OCI-LY3 (cell line): ENCODE results near the gene PPP4R2.

Experiments
- H2AFZ ChIP-seq: fragments of 200-600, 300-600 bp; shearing (Covaris generic); 2 replicates; pipeline ENCODE4 v1.6.0; 2014; ENCODE audit warnings: antibody characterized with exemption, low read depth, low read length
- H3K27ac ChIP-seq: fragments of 200-600, 300-600 bp; sonication (generic); 2 replicates; pipeline ENCODE4 v1.5.1; 2014; ENCODE audit warnings: mild to moderate bottlenecking, low read length, moderate library complexity, mixed read lengths
- H3K27me3 ChIP-seq: fragments of 200-600, 300-600 bp; sonication (generic); 2 replicates; pipeline ENCODE4 v1.6.1; 2014; ENCODE audit warnings: low read depth, low read length, mixed read lengths
- H3K36me3 ChIP-seq: fragments of 200-600, 300-600 bp; sonication (generic); replicated peaks from 2 replicates; pipeline ENCODE3; 2014; ENCODE audit warnings: low read depth, low read length, mixed read lengths
- H3K4me1 ChIP-seq: fragments of 300-600, 200-600 bp; sonication (generic); 2 replicates; pipeline ENCODE4 v1.6.1; 2014; ENCODE audit warnings: low read length, mixed read lengths
- H3K4me2 ChIP-seq: fragments of 200-600, 300-600 bp; sonication (generic); 2 replicates; pipeline ENCODE4 v1.6.1; 2014; ENCODE audit warnings: low read length, mixed read lengths
- H3K4me3 ChIP-seq: fragments of 300-600, 200-600 bp; sonication (generic); 2 replicates; pipeline ENCODE4 v1.5.1; 2014; ENCODE audit warnings: antibody characterized with exemption, mild to moderate bottlenecking, low read length, moderate library complexity
- H3K79me2 ChIP-seq: fragments of 300-600, 200-600 bp; shearing (Covaris generic); 2 replicates; pipeline ENCODE4 v1.6.1; 2014; ENCODE audit warnings: mild to moderate bottlenecking, low read length, mixed read lengths
- H3K9ac ChIP-seq: fragments of 300-600, 200-600 bp; shearing (Covaris generic); 2 replicates; pipeline ENCODE4 v1.6.0; 2014; ENCODE audit warnings: mild to moderate bottlenecking, low read length, moderate library complexity
- H3K9me3 ChIP-seq: fragments of 200-600, 300-600 bp; shearing (Covaris generic); 2 replicates; pipeline ENCODE4 v1.6.1; 2014; ENCODE audit warnings: low read length, mixed read lengths; ENCODE audit not compliant: insufficient read depth
- H4K20me1 ChIP-seq: fragments of 200-600, 300-600 bp; sonication (generic); 2 replicates; pipeline ENCODE4 v1.6.1; 2016; ENCODE audit warnings: low read length, mixed read lengths; ENCODE audit not compliant: insufficient read depth
- EZH2phosphoT487 ChIP-seq: fragments of 200-600 bp; shearing (Covaris generic); IDR thresholded peaks from 2 replicates; pipeline ENCODE4 v1.6.1; 2018; ENCODE audit warnings: antibody characterized with exemption, mixed run types, low read depth
- TF ChIP-seq, protein P1 (sequence below): fragments of 200-600, 300-600 bp; sonication (generic); IDR thresholded peaks from 2 replicates; pipeline ENCODE4 v1.5.1; 2014; ENCODE audit warnings: antibody characterized with exemption, low read length, low read depth

PPP4R2 gene, protein sequence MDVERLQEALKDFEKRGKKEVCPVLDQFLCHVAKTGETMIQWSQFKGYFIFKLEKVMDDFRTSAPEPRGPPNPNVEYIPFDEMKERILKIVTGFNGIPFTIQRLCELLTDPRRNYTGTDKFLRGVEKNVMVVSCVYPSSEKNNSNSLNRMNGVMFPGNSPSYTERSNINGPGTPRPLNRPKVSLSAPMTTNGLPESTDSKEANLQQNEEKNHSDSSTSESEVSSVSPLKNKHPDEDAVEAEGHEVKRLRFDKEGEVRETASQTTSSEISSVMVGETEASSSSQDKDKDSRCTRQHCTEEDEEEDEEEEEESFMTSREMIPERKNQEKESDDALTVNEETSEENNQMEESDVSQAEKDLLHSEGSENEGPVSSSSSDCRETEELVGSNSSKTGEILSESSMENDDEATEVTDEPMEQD

DNA sequence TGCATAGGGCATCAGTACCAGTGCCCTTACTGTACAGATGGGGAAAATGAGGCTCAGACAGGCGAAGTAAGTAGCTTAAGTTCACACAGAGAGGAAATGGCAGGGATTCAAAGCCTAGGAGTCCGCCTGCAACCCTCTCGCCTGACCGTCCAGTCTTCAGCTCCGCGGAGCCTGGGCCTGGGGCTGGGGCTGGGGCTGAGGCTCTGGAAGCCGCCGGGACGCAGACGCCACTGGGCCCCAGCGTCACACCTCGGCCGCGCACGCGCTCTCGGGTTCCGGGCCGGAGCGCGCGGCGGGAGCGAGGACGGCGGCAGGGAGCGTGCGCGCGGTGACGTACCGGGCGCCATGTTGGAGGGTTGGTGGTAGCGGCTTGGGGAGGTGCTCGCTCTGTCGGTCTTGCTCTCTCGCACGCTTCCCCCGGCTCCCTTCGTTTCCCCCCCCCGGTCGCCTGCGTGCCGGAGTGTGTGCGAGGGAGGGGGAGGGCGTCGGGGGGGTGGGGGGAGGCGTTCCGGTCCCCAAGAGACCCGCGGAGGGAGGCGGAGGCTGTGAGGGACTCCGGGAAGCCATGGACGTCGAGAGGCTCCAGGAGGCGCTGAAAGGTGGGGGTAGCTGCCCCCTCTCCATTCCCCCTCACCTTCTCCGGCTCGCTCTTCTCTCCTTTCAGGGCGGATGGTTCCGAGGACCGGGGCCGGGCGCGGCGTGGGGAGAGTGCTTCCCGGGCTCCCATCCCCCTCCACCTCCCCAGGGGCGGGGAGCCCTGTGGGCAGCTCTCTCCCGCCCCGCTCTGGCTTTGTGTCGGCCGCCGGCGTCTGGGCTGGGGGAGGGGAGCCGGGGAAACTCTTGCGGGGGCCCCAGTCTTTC lies at the start of gene PPP4R2:
Gene PPP4R2 (plus strand): TSS at position 339 of the 861 bp plus-strand sequence. CDS start 227 bp downstream, at position 566.
- peaks cover 24% of the 10 kb centered on the region for H3K4me1 ChIP-seq
- peak within 1 kb of the TSS; percentile 79 for H3K4me3 ChIP-seq
- H3K27me3 ChIP-seq = no peaks in the 10 kb centered on the region
- H3K36me3 ChIP-seq = peaks cover 28% of the 10 kb centered on the region
- peak within 1 kb of the TSS; percentile 98 for H3K4me2 ChIP-seq
- peak within 1 kb of the TSS; percentile 70 for H3K9ac ChIP-seq
- no peaks in the 10 kb centered on the region for H3K9me3 ChIP-seq
- no peak for TF ChIP-seq EZH2phosphoT487
- TF ChIP-seq, protein P1, sequence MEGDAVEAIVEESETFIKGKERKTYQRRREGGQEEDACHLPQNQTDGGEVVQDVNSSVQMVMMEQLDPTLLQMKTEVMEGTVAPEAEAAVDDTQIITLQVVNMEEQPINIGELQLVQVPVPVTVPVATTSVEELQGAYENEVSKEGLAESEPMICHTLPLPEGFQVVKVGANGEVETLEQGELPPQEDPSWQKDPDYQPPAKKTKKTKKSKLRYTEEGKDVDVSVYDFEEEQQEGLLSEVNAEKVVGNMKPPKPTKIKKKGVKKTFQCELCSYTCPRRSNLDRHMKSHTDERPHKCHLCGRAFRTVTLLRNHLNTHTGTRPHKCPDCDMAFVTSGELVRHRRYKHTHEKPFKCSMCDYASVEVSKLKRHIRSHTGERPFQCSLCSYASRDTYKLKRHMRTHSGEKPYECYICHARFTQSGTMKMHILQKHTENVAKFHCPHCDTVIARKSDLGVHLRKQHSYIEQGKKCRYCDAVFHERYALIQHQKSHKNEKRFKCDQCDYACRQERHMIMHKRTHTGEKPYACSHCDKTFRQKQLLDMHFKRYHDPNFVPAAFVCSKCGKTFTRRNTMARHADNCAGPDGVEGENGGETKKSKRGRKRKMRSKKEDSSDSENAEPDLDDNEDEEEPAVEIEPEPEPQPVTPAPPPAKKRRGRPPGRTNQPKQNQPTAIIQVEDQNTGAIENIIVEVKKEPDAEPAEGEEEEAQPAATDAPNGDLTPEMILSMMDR = no peak
- H2AFZ ChIP-seq = peak within 1 kb of the TSS; percentile 95; the same call in 1 of the 2 replicates
- peaks cover 44% of the 10 kb centered on the region for H4K20me1 ChIP-seq
- peaks cover 49% of the 10 kb centered on the region for H3K79me2 ChIP-seq
- peak within 1 kb of the TSS; percentile 70 for H3K27ac ChIP-seq

DNA sequence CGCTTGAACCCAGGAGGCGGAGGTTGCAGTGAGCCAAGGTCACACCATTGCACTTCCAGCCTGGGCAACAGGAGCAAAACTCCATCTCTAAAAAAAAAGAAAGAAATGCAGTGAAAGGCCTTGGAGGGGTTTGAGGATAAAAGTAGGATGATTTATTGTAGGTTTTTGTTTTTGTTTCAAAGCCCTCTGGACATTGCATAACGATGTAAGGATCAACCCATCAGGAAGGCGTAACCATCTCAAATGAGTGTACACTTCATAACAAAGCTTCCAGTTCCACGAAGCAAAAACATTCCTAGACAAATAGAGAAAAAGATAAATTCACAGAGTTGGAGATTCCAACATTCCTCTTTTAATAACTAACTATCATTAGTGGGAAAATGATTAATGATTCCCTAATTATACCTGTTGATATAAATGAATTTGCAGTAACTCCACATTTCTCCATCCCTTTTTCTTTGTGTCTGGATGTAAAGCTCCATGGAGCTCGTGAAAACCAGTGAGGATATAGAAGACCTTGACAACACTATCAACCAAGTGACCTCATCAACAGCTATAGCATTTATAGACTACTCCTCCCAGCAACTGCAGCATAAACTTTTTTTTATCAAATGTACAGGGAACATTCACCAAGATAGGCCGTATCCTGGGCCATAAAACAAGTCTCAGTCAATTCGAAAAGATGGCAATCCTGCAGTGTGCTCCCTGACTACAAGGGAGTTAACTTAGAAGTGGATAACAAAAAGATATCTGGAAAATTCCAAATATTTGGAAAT lies 48.7 kb upstream of the PPP4R2 start:
- Histone ChIP-seq H3K9ac (no peak overlapping the region), H3K79me2 (no peaks in the 10 kb centered on the region), H3K9me3 (no peaks in the 10 kb centered on the region), H4K20me1 (no peaks in the 10 kb centered on the region), H3K36me3 (no peaks in the 10 kb centered on the region), H3K4me1 (no peaks in the 10 kb centered on the region), H3K4me3 (no peak overlapping the region), H3K27me3 (peaks cover 3% of the 10 kb centered on the region; the same call in 1 of the 2 replicates), H3K27ac (no peak overlapping the region), H3K4me2 (no peak overlapping the region), H2AFZ (no peak overlapping the region)
- TF ChIP-seq EZH2phosphoT487 = no peak
- TF ChIP-seq, protein P1 = no peak

DNA sequence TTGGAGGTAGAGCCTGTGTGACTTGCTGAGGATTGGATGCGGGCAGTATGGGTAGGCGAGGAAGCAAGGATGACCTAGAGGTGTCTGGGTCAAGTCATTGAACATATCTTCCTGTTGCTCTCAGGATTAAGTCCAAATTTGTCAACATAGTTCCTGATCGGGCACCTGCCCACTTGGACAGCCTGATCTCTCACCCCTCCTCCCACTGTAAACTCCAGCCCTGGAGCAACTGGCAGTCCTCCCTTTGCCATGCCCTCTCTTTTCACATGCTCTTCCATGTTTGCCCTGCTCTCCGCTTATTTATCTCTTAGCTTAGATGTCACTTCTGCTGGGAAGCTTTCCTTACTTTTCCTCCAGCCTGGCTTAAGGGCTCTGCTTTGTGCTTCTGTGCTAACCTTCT lies 47.6 kb upstream of the PPP4R2 start:
- Histone ChIP-seq H3K4me2 (no peak overlapping the region), H3K79me2 (no peaks in the 10 kb centered on the region), H2AFZ (no peak overlapping the region), H3K27ac (no peak overlapping the region), H3K36me3 (no peaks in the 10 kb centered on the region), H3K4me3 (no peak overlapping the region), H3K4me1 (no peaks in the 10 kb centered on the region), H3K27me3 (peaks cover 3% of the 10 kb centered on the region; the same call in 1 of the 2 replicates), H3K9me3 (no peaks in the 10 kb centered on the region), H3K9ac (no peak overlapping the region), H4K20me1 (no peaks in the 10 kb centered on the region)
- TF ChIP-seq, protein P1 = no peak
- TF ChIP-seq EZH2phosphoT487 = no peak
